ENCODE measurements around the gene LRRC14B. TPM values are rescaled to one million over a fixed set of nuclear protein-coding genes. Genes with fewer than 3 reads are reported as not detected.
"Not testable (repeated sequence)": the region's sequence is repeated elsewhere in the genome, so short reads cannot be mapped to it uniquely, and the experiment has no call there.

LRRC14B gene
- total and polyA plus RNA-seq, 2 of the 13 experiments (the other 11 are each of a cell fraction or from before 2014, with no cell fraction given): not detected

DNA sequence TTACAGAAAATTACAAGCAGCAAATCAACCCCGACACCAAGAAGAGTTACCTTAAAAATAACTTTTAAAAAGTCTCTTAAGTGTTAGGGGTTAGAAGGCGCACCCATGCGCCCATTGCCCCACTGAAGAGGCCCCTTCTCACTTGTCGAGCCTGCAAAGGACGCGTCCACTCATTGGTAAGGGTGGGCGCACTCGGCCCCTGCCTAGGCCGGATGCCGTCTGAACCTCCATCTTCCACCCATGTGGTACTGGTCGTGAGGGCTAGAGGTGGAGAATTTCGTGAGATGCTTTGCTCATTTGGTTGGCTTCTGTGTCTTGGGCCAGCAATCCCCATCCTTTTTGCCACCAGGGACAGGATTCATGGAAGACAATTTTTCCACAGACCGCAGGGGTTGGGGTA, 27.5 kb upstream of the LRRC14B start:
- ATAC-seq (no peak), DNase-seq (ENCODE audit: low spot score) (no peak), FAIRE-seq (no peak)
- H3K27me3 ChIP-seq (ENCODE audit: control insufficient read depth in 1 of 2, insufficient read depth in 2 of 2, low read length in 2 of 2): peaks cover 8 to 45% of the 10 kb centered on the region in 2 experiments
- TF ChIP-seq, protein P1, sequence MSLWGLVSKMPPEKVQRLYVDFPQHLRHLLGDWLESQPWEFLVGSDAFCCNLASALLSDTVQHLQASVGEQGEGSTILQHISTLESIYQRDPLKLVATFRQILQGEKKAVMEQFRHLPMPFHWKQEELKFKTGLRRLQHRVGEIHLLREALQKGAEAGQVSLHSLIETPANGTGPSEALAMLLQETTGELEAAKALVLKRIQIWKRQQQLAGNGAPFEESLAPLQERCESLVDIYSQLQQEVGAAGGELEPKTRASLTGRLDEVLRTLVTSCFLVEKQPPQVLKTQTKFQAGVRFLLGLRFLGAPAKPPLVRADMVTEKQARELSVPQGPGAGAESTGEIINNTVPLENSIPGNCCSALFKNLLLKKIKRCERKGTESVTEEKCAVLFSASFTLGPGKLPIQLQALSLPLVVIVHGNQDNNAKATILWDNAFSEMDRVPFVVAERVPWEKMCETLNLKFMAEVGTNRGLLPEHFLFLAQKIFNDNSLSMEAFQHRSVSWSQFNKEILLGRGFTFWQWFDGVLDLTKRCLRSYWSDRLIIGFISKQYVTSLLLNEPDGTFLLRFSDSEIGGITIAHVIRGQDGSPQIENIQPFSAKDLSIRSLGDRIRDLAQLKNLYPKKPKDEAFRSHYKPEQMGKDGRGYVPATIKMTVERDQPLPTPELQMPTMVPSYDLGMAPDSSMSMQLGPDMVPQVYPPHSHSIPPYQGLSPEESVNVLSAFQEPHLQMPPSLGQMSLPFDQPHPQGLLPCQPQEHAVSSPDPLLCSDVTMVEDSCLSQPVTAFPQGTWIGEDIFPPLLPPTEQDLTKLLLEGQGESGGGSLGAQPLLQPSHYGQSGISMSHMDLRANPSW (CRISPR knock-in tag; IDR thresholded peaks at IDR 0.05; ENCODE audit: borderline replicate concordance): no peak
- ChIA-PET POLR2A (no interaction called here), CTCF (ENCODE audit: low intra/inter-chr PET ratio, low total read pairs) (no interaction called here)
- 54% methylated on average over 13 of the region's 13 CpGs for WGBS (ENCODE audit: low lambda C conversion rate)
- in situ Hi-C loops (cut with HindIII; ENCODE audit: extremely low pct_ligation_motif_present, low pct_unique_long_range_greater_than_20kb) (no loop called here), intact Hi-C loops (cut with micrococcal nuclease; ENCODE audit: unreplicated experiment) (no loop called here)
- no peak overlapping the region for H3K4me3 ChIP-seq (replicated peaks in 1 of 3; ENCODE audit: insufficient read depth in 1 of 3, low read depth in 2 of 3, low read length in 3 of 3)
- no peak overlapping the region for H3K9ac ChIP-seq (ENCODE audit: insufficient read depth, low read depth, low read length)
- H3K27ac ChIP-seq (ENCODE audit: extremely low read length, insufficient read depth, low read length): no peak overlapping the region
- no TSS peak for BruUV-seq (replicated peaks)
- H3K9me3 ChIP-seq (ENCODE audit: low read length): no peaks in the 10 kb centered on the region
- H3K36me3 ChIP-seq (replicated peaks in 1 of 2; ENCODE audit: control insufficient read depth in 1 of 2, insufficient read depth in 2 of 2, low read length in 2 of 2): no peaks in the 10 kb centered on the region
- H3K4me1 ChIP-seq (ENCODE audit: insufficient read depth, low read length): no peaks in the 10 kb centered on the region
- no peak overlapping the region for H3K4me2 ChIP-seq (ENCODE audit: low read depth, low read length)
- H3K79me2 ChIP-seq (ENCODE audit: insufficient read depth, low read length): no peaks in the 10 kb centered on the region
- no peak overlapping the region for H2AFZ ChIP-seq (ENCODE audit: low read length)
- no peaks in the 10 kb centered on the region for H4K20me1 ChIP-seq (ENCODE audit: insufficient read depth, low read length)

DNA sequence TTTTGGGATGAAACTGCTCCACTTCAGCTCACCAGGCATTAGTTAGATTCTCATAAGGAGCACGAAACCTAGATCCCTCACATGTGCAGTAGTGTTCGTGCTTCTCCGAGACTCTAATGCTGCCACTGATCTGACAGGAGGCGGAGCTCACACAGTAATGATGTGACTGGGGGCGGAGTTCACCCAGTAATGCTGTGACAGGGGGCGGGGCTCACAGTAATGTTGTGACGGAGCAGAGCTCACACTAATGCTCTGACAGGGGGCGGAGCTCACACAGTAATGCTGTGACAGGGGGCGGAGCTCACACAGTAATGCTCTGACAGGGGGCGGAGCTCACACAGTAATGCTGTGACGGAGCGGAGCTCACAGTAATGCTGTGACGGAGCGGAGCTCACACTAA, 27.1 kb upstream of the LRRC14B start:
- Histone ChIP-seq H3K27ac (ENCODE audit: extremely low read length, insufficient read depth, low read length) (no peak overlapping the region), H3K36me3 (replicated peaks in 1 of 2; ENCODE audit: control insufficient read depth in 1 of 2, insufficient read depth in 2 of 2, low read length in 2 of 2) (no peaks in the 10 kb centered on the region), H3K79me2 (ENCODE audit: insufficient read depth, low read length) (no peaks in the 10 kb centered on the region), H3K4me1 (ENCODE audit: insufficient read depth, low read length) (no peaks in the 10 kb centered on the region), H3K9me3 (ENCODE audit: low read length) (no peaks in the 10 kb centered on the region), H3K4me2 (ENCODE audit: low read depth, low read length) (no peak overlapping the region), H3K9ac (ENCODE audit: insufficient read depth, low read depth, low read length) (no peak overlapping the region), H3K27me3 (ENCODE audit: control insufficient read depth in 1 of 2, insufficient read depth in 2 of 2, low read length in 2 of 2) (peaks cover 7 to 42% of the 10 kb centered on the region in 2 experiments), H3K4me3 (replicated peaks in 1 of 3; ENCODE audit: insufficient read depth in 1 of 3, low read depth in 2 of 3, low read length in 3 of 3) (no peak overlapping the region), H4K20me1 (ENCODE audit: insufficient read depth, low read length) (no peaks in the 10 kb centered on the region), H2AFZ (ENCODE audit: low read length) (no peak overlapping the region)
- no peak for DNase-seq (ENCODE audit: low spot score)
- no peak for FAIRE-seq
- BruUV-seq (replicated peaks): no TSS peak
- TF ChIP-seq CREM (IDR thresholded peaks at IDR 0.05) (no peak), CREM (CRISPR knock-in tag; IDR thresholded peaks at IDR 0.05) (no peak), ATRX (CRISPR knock-in tag; IDR thresholded peaks at IDR 0.05; ENCODE audit: borderline replicate concordance) (no peak), ZNF543 (CRISPR knock-in tag; IDR thresholded peaks at IDR 0.05) (no peak), JDP2 (CRISPR knock-in tag; IDR thresholded peaks at IDR 0.05; ENCODE audit: borderline replicate concordance) (no peak), ETV5 (CRISPR knock-in tag; IDR thresholded peaks at IDR 0.05; ENCODE audit: borderline replicate concordance) (no peak), ZNF75D (CRISPR knock-in tag; IDR thresholded peaks at IDR 0.05; ENCODE audit: borderline replicate concordance) (no peak), HMG20A (CRISPR knock-in tag; IDR thresholded peaks at IDR 0.05; ENCODE audit: borderline replicate concordance) (no peak)
- no peak for ATAC-seq
- in situ Hi-C loops (cut with HindIII; ENCODE audit: extremely low pct_ligation_motif_present, low pct_unique_long_range_greater_than_20kb): no loop called here
- intact Hi-C loops (cut with micrococcal nuclease; ENCODE audit: unreplicated experiment): no loop called here
- ChIA-PET POLR2A (no interaction called here), CTCF (ENCODE audit: low intra/inter-chr PET ratio, low total read pairs) (no interaction called here)
- WGBS (ENCODE audit: low lambda C conversion rate): 67% methylated on average over 6 of the region's 14 CpGs

DNA sequence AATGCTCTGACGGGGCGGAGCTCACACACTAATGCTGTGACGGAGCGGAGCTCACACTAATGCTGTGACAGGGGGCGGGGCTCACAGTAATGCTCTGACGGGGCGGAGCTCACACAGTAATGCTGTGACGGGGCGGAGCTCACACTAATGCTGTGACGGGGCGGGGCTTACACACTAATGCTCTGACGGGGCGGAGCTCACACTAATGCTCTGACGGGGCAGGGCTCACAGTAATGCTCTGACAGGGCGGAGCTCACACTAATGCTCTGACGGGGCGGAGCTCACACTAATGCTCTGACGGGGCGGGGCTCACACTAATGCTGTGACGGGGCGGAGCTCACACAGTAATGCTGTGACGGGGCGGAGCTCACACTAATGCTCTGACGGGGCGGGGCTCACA, 26.5 kb upstream of the LRRC14B start:
- H3K9ac ChIP-seq (ENCODE audit: insufficient read depth, low read depth, low read length); H3K36me3 ChIP-seq (replicated peaks in 1 of 2; ENCODE audit: control insufficient read depth in 1 of 2, insufficient read depth in 2 of 2, low read length in 2 of 2); H4K20me1 ChIP-seq (ENCODE audit: insufficient read depth, low read length); H3K79me2 ChIP-seq (ENCODE audit: insufficient read depth, low read length); H3K4me3 ChIP-seq (replicated peaks in 1 of 3; ENCODE audit: insufficient read depth in 1 of 3, low read depth in 2 of 3, low read length in 3 of 3); ATAC-seq; CTCF ChIA-PET (ENCODE audit: low intra/inter-chr PET ratio, low total read pairs); POLR2A ChIA-PET; intact Hi-C loops (cut with micrococcal nuclease; ENCODE audit: unreplicated experiment); H3K4me1 ChIP-seq (ENCODE audit: insufficient read depth, low read length); FAIRE-seq; DNase-seq (ENCODE audit: low spot score); H3K27ac ChIP-seq (ENCODE audit: extremely low read length, insufficient read depth, low read length); H2AFZ ChIP-seq (ENCODE audit: low read length); H3K9me3 ChIP-seq (ENCODE audit: low read length); in situ Hi-C loops (cut with HindIII; ENCODE audit: extremely low pct_ligation_motif_present, low pct_unique_long_range_greater_than_20kb); H3K4me2 ChIP-seq (ENCODE audit: low read depth, low read length); BruUV-seq (replicated peaks): not testable (repeated sequence)
- WGBS (ENCODE audit: low lambda C conversion rate): 66% methylated on average over 8 of the region's 25 CpGs
- H3K27me3 ChIP-seq (ENCODE audit: control insufficient read depth in 1 of 2, insufficient read depth in 2 of 2, low read length in 2 of 2): peaks cover 7 to 36% of the 10 kb centered on the region in 2 experiments
